PFSK-1 (cell line): Measurements from ENCODE around the gene LGR4.

Source experiments
- FOXP2 ChIP-seq: optimal IDR thresholded peaks from 2 replicates; pipeline ENCODE3; 2011; ENCODE audit warnings: borderline replicate concordance, control low read depth, inconsistent platforms; ENCODE audit not compliant: insufficient read depth; ENCODE audit errors: extremely low read length, extremely low read depth
- POLR2AphosphoS5 ChIP-seq: IDR thresholded peaks from 2 replicates; pipeline ENCODE4 v1.6.1; 2012; ENCODE audit warnings: low read depth, mild to moderate bottlenecking, control low read depth, low read length, moderate library complexity
- SIN3A ChIP-seq: IDR thresholded peaks from 2 replicates; pipeline ENCODE4 v1.6.1; 2012; ENCODE audit warnings: mild to moderate bottlenecking, low read length, moderate library complexity, borderline replicate concordance; ENCODE audit not compliant: insufficient read depth
- TAF1 ChIP-seq: IDR thresholded peaks from 2 replicates; pipeline ENCODE4 v1.6.1; 2012; ENCODE audit warnings: low read length, control low read depth, borderline replicate concordance; ENCODE audit not compliant: insufficient read depth
- TF ChIP-seq, protein P1 (sequence below), 2 experiments: IDR thresholded peaks; 2 replicates each; pipeline versions ENCODE4 v1.6.1 to v1.8.0; 2011 to 2012; ENCODE audit warnings: low read depth in 2 of 2, low read length in 2 of 2, control low read depth in 1 of 2, inconsistent platforms in 1 of 2, mild to moderate bottlenecking in 1 of 2, moderate library complexity in 1 of 2; ENCODE audit not compliant: insufficient read depth in 1 of 2

LGR4 gene

DNA sequence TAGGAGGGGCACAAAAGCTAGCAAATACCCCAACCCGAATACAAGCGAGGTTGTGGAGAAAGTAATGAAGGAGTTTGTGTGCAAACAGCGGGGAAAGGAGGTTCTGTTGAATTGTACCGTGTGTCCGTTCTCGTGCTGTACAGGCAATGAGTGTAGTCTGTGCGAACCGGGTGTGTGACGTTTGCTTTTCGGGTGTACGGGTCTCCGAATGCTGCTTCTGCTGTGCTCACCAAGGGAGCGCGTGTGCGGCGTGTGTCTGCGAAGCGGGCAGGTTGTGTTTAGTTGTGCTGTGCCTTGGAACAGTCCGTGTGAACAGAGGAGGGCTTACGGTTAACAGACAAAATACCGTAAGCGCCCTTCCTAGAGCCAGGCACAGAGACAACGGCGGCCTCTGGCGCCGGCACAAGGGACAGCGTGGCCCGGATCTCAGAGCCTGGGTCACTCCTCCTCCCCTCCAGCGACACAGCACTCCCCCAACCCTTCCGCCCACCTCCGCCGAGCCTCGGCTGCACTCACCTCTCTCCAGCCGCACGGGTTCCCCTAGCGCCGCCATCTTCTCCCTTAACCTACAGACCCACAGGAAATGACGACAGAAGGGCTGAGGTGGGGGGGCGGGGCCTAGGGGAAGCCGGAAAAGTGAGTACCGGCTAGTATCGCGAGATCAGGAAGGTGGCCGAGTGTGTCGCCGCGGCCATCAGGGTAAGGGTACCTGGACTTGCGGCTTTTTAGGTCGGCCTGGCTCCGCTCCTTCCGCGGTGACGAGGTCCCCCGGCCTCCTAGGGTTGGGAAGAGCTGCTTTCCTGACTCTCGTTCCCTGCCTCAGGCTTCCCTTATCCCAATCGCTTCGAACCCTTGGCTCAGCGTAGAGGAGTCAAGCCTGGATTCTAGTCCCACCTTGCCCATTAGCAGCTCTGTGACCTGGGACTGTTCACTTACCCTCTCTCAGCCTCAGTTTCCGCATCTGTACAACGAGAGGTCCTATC lies 33.9 kb upstream of the LGR4 start, which contains the start of gene LIN7C:
Gene LIN7C (minus strand): TSS at position 570 of the 983 bp plus-strand sequence. CDS start 17 bp downstream, at position 553.
- TF ChIP-seq, protein P1, sequence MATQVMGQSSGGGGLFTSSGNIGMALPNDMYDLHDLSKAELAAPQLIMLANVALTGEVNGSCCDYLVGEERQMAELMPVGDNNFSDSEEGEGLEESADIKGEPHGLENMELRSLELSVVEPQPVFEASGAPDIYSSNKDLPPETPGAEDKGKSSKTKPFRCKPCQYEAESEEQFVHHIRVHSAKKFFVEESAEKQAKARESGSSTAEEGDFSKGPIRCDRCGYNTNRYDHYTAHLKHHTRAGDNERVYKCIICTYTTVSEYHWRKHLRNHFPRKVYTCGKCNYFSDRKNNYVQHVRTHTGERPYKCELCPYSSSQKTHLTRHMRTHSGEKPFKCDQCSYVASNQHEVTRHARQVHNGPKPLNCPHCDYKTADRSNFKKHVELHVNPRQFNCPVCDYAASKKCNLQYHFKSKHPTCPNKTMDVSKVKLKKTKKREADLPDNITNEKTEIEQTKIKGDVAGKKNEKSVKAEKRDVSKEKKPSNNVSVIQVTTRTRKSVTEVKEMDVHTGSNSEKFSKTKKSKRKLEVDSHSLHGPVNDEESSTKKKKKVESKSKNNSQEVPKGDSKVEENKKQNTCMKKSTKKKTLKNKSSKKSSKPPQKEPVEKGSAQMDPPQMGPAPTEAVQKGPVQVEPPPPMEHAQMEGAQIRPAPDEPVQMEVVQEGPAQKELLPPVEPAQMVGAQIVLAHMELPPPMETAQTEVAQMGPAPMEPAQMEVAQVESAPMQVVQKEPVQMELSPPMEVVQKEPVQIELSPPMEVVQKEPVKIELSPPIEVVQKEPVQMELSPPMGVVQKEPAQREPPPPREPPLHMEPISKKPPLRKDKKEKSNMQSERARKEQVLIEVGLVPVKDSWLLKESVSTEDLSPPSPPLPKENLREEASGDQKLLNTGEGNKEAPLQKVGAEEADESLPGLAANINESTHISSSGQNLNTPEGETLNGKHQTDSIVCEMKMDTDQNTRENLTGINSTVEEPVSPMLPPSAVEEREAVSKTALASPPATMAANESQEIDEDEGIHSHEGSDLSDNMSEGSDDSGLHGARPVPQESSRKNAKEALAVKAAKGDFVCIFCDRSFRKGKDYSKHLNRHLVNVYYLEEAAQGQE (IDR thresholded peaks at IDR 0.05; ENCODE audit: insufficient read depth in 1 of 2, low read depth in 2 of 2, low read length in 2 of 2), result no peak
- TF ChIP-seq SIN3A (no peak), POLR2AphosphoS5 (peak; percentile 99), TAF1 (peak; percentile 85; the same call in 1 of the 2 replicates), FOXP2 (no peak)

GRCh38 chr11:27505781-27506180 lies 33.2 kb upstream of the LGR4 start:
- TF ChIP-seq SIN3A, result no peak
- TF ChIP-seq TAF1, result no peak

DNA sequence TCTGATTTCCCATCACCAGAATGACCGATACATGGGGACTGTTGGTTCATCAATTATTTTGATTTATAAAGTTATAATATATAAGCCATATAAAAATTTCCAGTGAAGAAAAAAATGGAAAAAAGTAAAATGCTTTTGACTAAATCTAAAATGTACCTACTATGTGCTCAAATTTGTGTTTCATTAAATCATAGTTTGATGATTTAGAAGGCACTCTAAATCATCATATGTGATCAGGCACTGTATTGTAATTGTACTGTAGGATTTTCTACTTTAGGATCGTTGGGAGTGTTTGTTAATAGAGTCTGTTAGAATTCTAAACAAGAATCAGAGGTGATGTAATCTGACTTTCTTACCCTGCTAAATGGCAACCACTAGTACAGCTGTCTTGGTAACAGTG lies 31.6 kb upstream of the LGR4 start:
- TF ChIP-seq, protein P1 (IDR thresholded peaks at IDR 0.05; ENCODE audit: insufficient read depth in 1 of 2, low read depth in 2 of 2, low read length in 2 of 2), result no peak
- no peak for TF ChIP-seq SIN3A
- no peak for TF ChIP-seq POLR2AphosphoS5
- TF ChIP-seq FOXP2, result no peak
- TF ChIP-seq TAF1, result no peak

- TF ChIP-seq SIN3A, result no peak
- TF ChIP-seq TAF1, result no peak
- TF ChIP-seq FOXP2, result no peak
- TF ChIP-seq, protein P1 (IDR thresholded peaks at IDR 0.05; ENCODE audit: insufficient read depth in 1 of 2, low read depth in 2 of 2, low read length in 2 of 2), result no peak
- no peak for TF ChIP-seq POLR2AphosphoS5
Observed at GRCh38 chr11:27501100-27501499, 28.5 kb upstream of the LGR4 start.

GRCh38 chr11:27497911-27498310 lies 25.3 kb upstream of the LGR4 start:
- no peak for TF ChIP-seq TAF1
- TF ChIP-seq POLR2AphosphoS5, result no peak
- TF ChIP-seq SIN3A, result no peak
